CD14-positive monocyte (primary cell): ENCODE results near the gene TMA7. TPM values are rescaled to one million over a fixed set of nuclear protein-coding genes. Genes with fewer than 3 reads are reported as not detected.
A peak's percentile ranks its signal among the peaks of the same experiment; 100 is the strongest.

Experiments
- DNase-seq, 3 donors: peaks; one replicate each; pipeline ENCODE4 v3.0.0-alpha.2; 2011 to 2022
- H2AFZ ChIP-seq: 2 replicates; pipeline ENCODE4 v1.6.0; 2012; ENCODE audit warnings: mild to moderate bottlenecking, low read depth, low read length, inconsistent platforms; ENCODE audit not compliant: insufficient read depth, poor library complexity, severe bottlenecking
- H3K27ac ChIP-seq, 2 donors: 1 replicate in 1 of 2; 2 replicates in 1 of 2; pipeline ENCODE4 v1.5.1; 2012 to 2013; ENCODE audit warnings: low read length in 2 of 2, control low read depth in 1 of 2, inconsistent platforms in 1 of 2, low read depth in 1 of 2, mild to moderate bottlenecking in 1 of 2
- H3K27me3 ChIP-seq, 2 donors: one replicate each; pipeline versions ENCODE4 v1.6.0 to v1.6.1; 2011 to 2013; ENCODE audit warnings: low read length in 2 of 2; ENCODE audit not compliant: control insufficient read depth in 2 of 2, insufficient read depth in 2 of 2
- H3K36me3 ChIP-seq, 2 donors: replicated peaks in 1 of 2; 1 replicate in 1 of 2; 2 replicates in 1 of 2; pipeline versions ENCODE4 v1.5.1 to v1.6.1; 2012 to 2013; ENCODE audit warnings: low read length in 2 of 2, control low read depth in 1 of 2, inconsistent platforms in 1 of 2, mild to moderate bottlenecking in 1 of 2; ENCODE audit not compliant: insufficient read depth in 2 of 2, control insufficient read depth in 1 of 2
- H3K4me1 ChIP-seq, 2 donors: 1 replicate in 1 of 2; 2 replicates in 1 of 2; pipeline versions ENCODE4 v1.5.1 to v1.6.1; 2012 to 2013; ENCODE audit warnings: low read length in 2 of 2, control low read depth in 1 of 2, inconsistent platforms in 1 of 2, mild to moderate bottlenecking in 1 of 2, moderate library complexity in 1 of 2; ENCODE audit not compliant: insufficient read depth in 2 of 2, control insufficient read depth in 1 of 2
- H3K4me2 ChIP-seq: replicated peaks from 2 replicates; pipeline ENCODE3; 2012; ENCODE audit warnings: low read length, moderate library complexity, mild to moderate bottlenecking; ENCODE audit not compliant: poor library complexity, severe bottlenecking; ENCODE audit errors: extremely low read depth
- H3K4me3 ChIP-seq, 3 experiments: fragments of 200-600 bp in 1 of 3; sonication (generic) in 1 of 3; replicated peaks in 1 of 3; 1 replicate in 2 of 3; 2 replicates in 1 of 3; pipeline ENCODE4 v1.5.1; 2011 to 2013; ENCODE audit warnings: low read length in 3 of 3, mild to moderate bottlenecking in 3 of 3, control low read depth in 2 of 3, low read depth in 2 of 3, inconsistent platforms in 1 of 3, moderate library complexity in 1 of 3
- H3K79me2 ChIP-seq: 2 replicates; pipeline ENCODE4 v1.6.0; 2012; ENCODE audit warnings: mild to moderate bottlenecking, control low read depth, inconsistent platforms, low read length, moderate library complexity; ENCODE audit not compliant: insufficient read depth
- H3K9ac ChIP-seq: 2 replicates; pipeline ENCODE4 v1.6.0; 2017; ENCODE audit warnings: low read length, mild to moderate bottlenecking; ENCODE audit not compliant: insufficient read depth, poor library complexity, severe bottlenecking
- H3K9me3 ChIP-seq, 2 donors: replicated peaks in 1 of 2; 1 replicate in 1 of 2; 2 replicates in 1 of 2; pipeline versions ENCODE4 v1.5.1 to v1.6.1; 2012 to 2013; ENCODE audit warnings: low read length in 2 of 2, control low read depth in 1 of 2; ENCODE audit not compliant: control insufficient read depth in 1 of 2, insufficient read depth in 1 of 2
- H4K20me1 ChIP-seq: 2 replicates; pipeline ENCODE4 v1.6.0; 2012; ENCODE audit warnings: mild to moderate bottlenecking, low read length, control low read depth, moderate library complexity; ENCODE audit not compliant: insufficient read depth
- H3K27ac Mint-ChIP-seq, 7 donors: one replicate each; pipeline ENCODE4 v1.8.0; 2020; ENCODE audit warnings: mild to moderate bottlenecking in 7 of 7, mixed read lengths in 7 of 7, moderate library complexity in 6 of 7, inconsistent platforms in 2 of 7
- H3K27me3 Mint-ChIP-seq, 3 donors: one replicate each; pipeline ENCODE4 v1.8.0; 2021 to 2022; ENCODE audit warnings: low read depth in 3 of 3, mild to moderate bottlenecking in 3 of 3, mixed read lengths in 3 of 3, moderate library complexity in 3 of 3, inconsistent platforms in 1 of 3
- H3K36me3 Mint-ChIP-seq, 2 donors: one replicate each; pipeline ENCODE4 v1.8.0; 2020; ENCODE audit warnings: mixed read lengths in 2 of 2, inconsistent platforms in 1 of 2, mild to moderate bottlenecking in 1 of 2
- H3K4me1 Mint-ChIP-seq: one replicate; pipeline ENCODE4 v1.8.0; 2020; ENCODE audit warnings: mild to moderate bottlenecking, mixed read lengths
- H3K4me3 Mint-ChIP-seq, 2 donors: one replicate each; pipeline ENCODE4 v1.8.0; 2020; ENCODE audit warnings: mild to moderate bottlenecking in 2 of 2, mixed read lengths in 2 of 2, moderate library complexity in 1 of 2
- H3K9me3 Mint-ChIP-seq, 7 donors: one replicate each; pipeline ENCODE4 v1.8.0; 2020 to 2022; ENCODE audit warnings: mixed read lengths in 7 of 7, mild to moderate bottlenecking in 6 of 7, moderate library complexity in 6 of 7, inconsistent platforms in 2 of 7
- CTCF ChIP-seq: fragments of 200-600 bp; IDR thresholded peaks from one replicate; pipeline ENCODE4 v1.8.0; 2022; ENCODE audit warnings: antibody characterized with exemption, mild to moderate bottlenecking
- WGBS: methylation state at CpG from one replicate; pipeline ENCODE4 v1.1.5; 2013; ENCODE audit warnings: missing lambda C conversion rate; ENCODE audit not compliant: insufficient coverage; 5-methylcytosine and 5-hydroxymethylcytosine counted together
- intact Hi-C, 2 donors: fragments of 100-400 bp; cut with micrococcal nuclease; formaldehyde crosslinking; loops; one replicate each; pipeline versions ENCODE4 v1.15.0 to v1.15.1; 2023
- polyA plus RNA-seq, 3 donors: library from polyadenylated mRNA; depleted of rRNA in 1 of 3; unstranded in 2 of 3; stranded (reverse) in 1 of 3; fragments of 300-500 nt in 2 of 3; fragments of >200 nt in 1 of 3; fragmentation: Illumina TruSeq in 2 of 3; gene quantifications; 1 replicate in 2 of 3; 2 replicates in 1 of 3; pipeline ENCODE4 v1.2.3, GENCODE V29; 2012 to 2021

Gene TMA7
- polyA plus RNA-seq, 3 donors: 301 to 559 (median 478) TPM

GRCh38 chr3:48418651-48419050 lies 21.4 kb upstream of the TMA7 start:
- Mint-ChIP-seq H3K4me1 (no peaks in the 10 kb centered on the region), H3K27ac (no peak overlapping the region), H3K27me3 (peaks cover 0 to 5% (median 0%) of the 10 kb centered on the region in 3 donors), H3K9me3 (peaks cover 0 to 2% (median 0%) of the 10 kb centered on the region in 7 donors), H3K36me3 (no peaks in the 10 kb centered on the region), H3K4me3 (peak overlapping the region in 1 of 2 donors; percentile 50)
- DNase-seq: no peak
- Histone ChIP-seq H3K36me3 (no peaks in the 10 kb centered on the region), H4K20me1 (no peaks in the 10 kb centered on the region), H3K9me3 (no peaks in the 10 kb centered on the region), H3K9ac (no peak overlapping the region), H3K4me3 (no peak overlapping the region), H2AFZ (no peak overlapping the region), H3K4me1 (no peaks in the 10 kb centered on the region), H3K27me3 (no peaks in the 10 kb centered on the region), H3K27ac (no peak overlapping the region), H3K4me2 (no peak overlapping the region), H3K79me2 (no peaks in the 10 kb centered on the region)
- TF ChIP-seq CTCF: no peak
- intact Hi-C loops: no loop called here
- WGBS: over 99% methylated on average over 9 of the region's 9 CpGs

- Mint-ChIP-seq H3K9me3 (peaks cover 0 to 2% (median 0%) of the 10 kb centered on the region in 7 donors), H3K4me1 (no peaks in the 10 kb centered on the region), H3K27me3 (peaks cover 0 to 5% (median 0%) of the 10 kb centered on the region in 3 donors), H3K27ac (no peak overlapping the region), H3K4me3 (no peak overlapping the region), H3K36me3 (no peaks in the 10 kb centered on the region)
- DNase-seq: no peak
- Histone ChIP-seq H3K4me1 (no peaks in the 10 kb centered on the region), H3K27me3 (no peaks in the 10 kb centered on the region), H3K9me3 (no peaks in the 10 kb centered on the region), H3K4me2 (no peak overlapping the region), H3K79me2 (no peaks in the 10 kb centered on the region), H3K27ac (no peak overlapping the region), H4K20me1 (no peaks in the 10 kb centered on the region), H3K9ac (no peak overlapping the region), H2AFZ (no peak overlapping the region), H3K4me3 (no peak overlapping the region), H3K36me3 (no peaks in the 10 kb centered on the region)
- intact Hi-C loops: no loop called here
- WGBS: 96% methylated on average over 9 of the region's 9 CpGs
- no peak for TF ChIP-seq CTCF
Measured at GRCh38 chr3:48419149-48419548, 20.9 kb upstream of the TMA7 start.
